SU-DHL-6 (cell line): ENCODE results near the gene THSD7A.

Source experiments
- H2AFZ ChIP-seq: fragments of 200-600 bp; sonication (generic); 2 replicates; pipeline ENCODE4 v1.6.1; 2014; ENCODE audit warnings: low read depth, mild to moderate bottlenecking, moderate library complexity, mixed read lengths, antibody characterized with exemption, low read length; ENCODE audit not compliant: severe bottlenecking
- H3F3A ChIP-seq: fragments of 200-600 bp; shearing (Covaris generic); 2 replicates; pipeline ENCODE4 v1.6.0; 2016; ENCODE audit warnings: antibody characterized with exemption, mild to moderate bottlenecking; ENCODE audit not compliant: insufficient read depth
- H3K27ac ChIP-seq: fragments of 200-600 bp; sonication (generic); 2 replicates; pipeline ENCODE4 v1.5.1; 2016; ENCODE audit warnings: low read depth, mild to moderate bottlenecking, low read length, moderate library complexity, mixed read lengths
- H3K27me3 ChIP-seq: fragments of 200-600 bp; sonication (generic), shearing (Covaris generic); 2 replicates; pipeline ENCODE4 v1.6.0; 2014; ENCODE audit warnings: mild to moderate bottlenecking, low read length
- H3K36me3 ChIP-seq: fragments of 200-600 bp; sonication (generic); 2 replicates; pipeline ENCODE4 v1.6.1; 2014; ENCODE audit warnings: mild to moderate bottlenecking, low read length, mixed read lengths
- H3K4me2 ChIP-seq: fragments of 300-600, 200-600 bp; shearing (Covaris generic), sonication (generic); 2 replicates; pipeline ENCODE4 v1.6.0; 2014; ENCODE audit warnings: low read length, low read depth, mild to moderate bottlenecking; ENCODE audit not compliant: poor library complexity, severe bottlenecking
- H3K4me3 ChIP-seq: fragments of 200-600 bp; sonication (generic); 2 replicates; pipeline ENCODE4 v1.5.1; 2014; ENCODE audit warnings: antibody characterized with exemption, low read length, mild to moderate bottlenecking, mixed read lengths; ENCODE audit not compliant: insufficient read depth, poor library complexity, severe bottlenecking
- H3K79me2 ChIP-seq: fragments of 200-600 bp; sonication (generic); 2 replicates; pipeline ENCODE4 v1.6.1; 2014; ENCODE audit warnings: mild to moderate bottlenecking, low read length, moderate library complexity; ENCODE audit not compliant: insufficient read depth
- H3K9ac ChIP-seq: fragments of 200-600 bp; sonication (generic); 2 replicates; pipeline ENCODE4 v1.7.0; 2014; ENCODE audit warnings: mild to moderate bottlenecking, low read length
- H3K9me2 ChIP-seq: fragments of 200-600 bp; sonication (generic); replicated peaks from 2 replicates; pipeline ENCODE4 v1.6.1; 2014; ENCODE audit warnings: low read length; ENCODE audit not compliant: insufficient read depth
- H3K9me3 ChIP-seq: fragments of 200-600 bp; sonication (generic); 2 replicates; pipeline ENCODE4 v1.6.1; 2014; ENCODE audit warnings: low read length, mixed read lengths; ENCODE audit not compliant: insufficient read depth
- H4K20me1 ChIP-seq: fragments of 200-600 bp; sonication (generic); 2 replicates; pipeline ENCODE4 v1.6.1; 2014; ENCODE audit warnings: low read depth, mild to moderate bottlenecking, antibody characterized with exemption, low read length, moderate library complexity, mixed read lengths
- CTCF ChIP-seq: fragments of 200-600 bp; sonication (generic); IDR thresholded peaks from one replicate; pipeline ENCODE4 v1.5.1; 2017; ENCODE audit warnings: antibody characterized with exemption, mild to moderate bottlenecking, low read length, moderate library complexity; ENCODE audit not compliant: insufficient read depth, poor library complexity, severe bottlenecking
- EZH2phosphoT487 ChIP-seq: fragments of 200-600 bp; sonication (generic), shearing (Covaris generic); conservative IDR thresholded peaks from 2 replicates; pipeline ENCODE4 v1.6.1; 2018; ENCODE audit warnings: mild to moderate bottlenecking, antibody characterized with exemption, low read length, moderate library complexity, mixed read lengths

The THSD7A gene

GRCh38 chr7:11473220-11473619, 358.8 kb downstream of the THSD7A start:
- no peak for TF ChIP-seq EZH2phosphoT487
- no peaks in the 10 kb centered on the region for H3K9me2 ChIP-seq
- H3K79me2 ChIP-seq: no peaks in the 10 kb centered on the region
- H2AFZ ChIP-seq: no peak overlapping the region
- H4K20me1 ChIP-seq: no peaks in the 10 kb centered on the region
- no peaks in the 10 kb centered on the region for H3K27me3 ChIP-seq
- H3K27ac ChIP-seq: no peak overlapping the region
- H3K36me3 ChIP-seq: no peaks in the 10 kb centered on the region
- no peak overlapping the region for H3K4me2 ChIP-seq
- no peak overlapping the region for H3K9ac ChIP-seq
- no peak overlapping the region for H3K4me3 ChIP-seq
- H3F3A ChIP-seq: no peaks in the 10 kb centered on the region
- no peaks in the 10 kb centered on the region for H3K9me3 ChIP-seq

GRCh38 chr7:11472646-11473045, 359.4 kb downstream of the THSD7A start:
- H2AFZ ChIP-seq: no peak overlapping the region
- H4K20me1 ChIP-seq: 0 out of 2 replicates have a peak, but pooled peaks cover 3% of the 10 kb centered on the region
- H3K27ac ChIP-seq: no peak overlapping the region
- no peaks in the 10 kb centered on the region for H3K9me2 ChIP-seq
- no peak overlapping the region for H3K4me3 ChIP-seq
- no peaks in the 10 kb centered on the region for H3F3A ChIP-seq
- H3K79me2 ChIP-seq: no peaks in the 10 kb centered on the region
- no peak overlapping the region for H3K9ac ChIP-seq
- H3K27me3 ChIP-seq: no peaks in the 10 kb centered on the region
- no peaks in the 10 kb centered on the region for H3K36me3 ChIP-seq
- H3K9me3 ChIP-seq: no peaks in the 10 kb centered on the region
- no peak for TF ChIP-seq EZH2phosphoT487
- TF ChIP-seq CTCF: no peak
- no peak overlapping the region for H3K4me2 ChIP-seq

- 0 out of 2 replicates have a peak, but pooled peaks cover 3% of the 10 kb centered on the region for H4K20me1 ChIP-seq
- no peak overlapping the region for H3K4me2 ChIP-seq
- no peak for TF ChIP-seq CTCF
- no peak for TF ChIP-seq EZH2phosphoT487
- no peaks in the 10 kb centered on the region for H3K9me2 ChIP-seq
- H3K79me2 ChIP-seq: no peaks in the 10 kb centered on the region
- no peak overlapping the region for H3K4me3 ChIP-seq
- H2AFZ ChIP-seq: no peak overlapping the region
- no peaks in the 10 kb centered on the region for H3K27me3 ChIP-seq
- H3K9ac ChIP-seq: no peak overlapping the region
- H3K9me3 ChIP-seq: no peaks in the 10 kb centered on the region
- no peak overlapping the region for H3K27ac ChIP-seq
- no peaks in the 10 kb centered on the region for H3K36me3 ChIP-seq
- H3F3A ChIP-seq: no peaks in the 10 kb centered on the region
Observed at GRCh38 chr7:11471255-11471654, 360.7 kb downstream of the THSD7A start.

- TF ChIP-seq EZH2phosphoT487 (no peak), CTCF (no peak)
- Histone ChIP-seq H3K9me3 (no peaks in the 10 kb centered on the region), H3K36me3 (no peaks in the 10 kb centered on the region), H3K9me2 (no peaks in the 10 kb centered on the region), H3K27ac (no peak overlapping the region), H3K79me2 (no peaks in the 10 kb centered on the region), H3K4me3 (no peak overlapping the region), H3K4me2 (no peak overlapping the region), H3K27me3 (no peaks in the 10 kb centered on the region), H4K20me1 (0 out of 2 replicates have a peak, but pooled peaks cover 3% of the 10 kb centered on the region), H2AFZ (no peak overlapping the region), H3F3A (no peaks in the 10 kb centered on the region), H3K9ac (no peak overlapping the region)
Observed at GRCh38 chr7:11469028-11469745, 362.8 kb downstream of the THSD7A start.
